NCI-H524 treated with DMSO at 0.1 percent for 48 hours (cell line): ENCODE results near the gene KCTD5.
"Not testable (repeated sequence)": the region's sequence is repeated elsewhere in the genome, so short reads cannot be mapped to it uniquely, and the experiment has no call there.

ENCODE experiments used
- DNase-seq: peaks from one replicate; lab custom pipeline; 2025; lab: John Stamatoyannopoulos, UW

KCTD5 gene

DNA sequence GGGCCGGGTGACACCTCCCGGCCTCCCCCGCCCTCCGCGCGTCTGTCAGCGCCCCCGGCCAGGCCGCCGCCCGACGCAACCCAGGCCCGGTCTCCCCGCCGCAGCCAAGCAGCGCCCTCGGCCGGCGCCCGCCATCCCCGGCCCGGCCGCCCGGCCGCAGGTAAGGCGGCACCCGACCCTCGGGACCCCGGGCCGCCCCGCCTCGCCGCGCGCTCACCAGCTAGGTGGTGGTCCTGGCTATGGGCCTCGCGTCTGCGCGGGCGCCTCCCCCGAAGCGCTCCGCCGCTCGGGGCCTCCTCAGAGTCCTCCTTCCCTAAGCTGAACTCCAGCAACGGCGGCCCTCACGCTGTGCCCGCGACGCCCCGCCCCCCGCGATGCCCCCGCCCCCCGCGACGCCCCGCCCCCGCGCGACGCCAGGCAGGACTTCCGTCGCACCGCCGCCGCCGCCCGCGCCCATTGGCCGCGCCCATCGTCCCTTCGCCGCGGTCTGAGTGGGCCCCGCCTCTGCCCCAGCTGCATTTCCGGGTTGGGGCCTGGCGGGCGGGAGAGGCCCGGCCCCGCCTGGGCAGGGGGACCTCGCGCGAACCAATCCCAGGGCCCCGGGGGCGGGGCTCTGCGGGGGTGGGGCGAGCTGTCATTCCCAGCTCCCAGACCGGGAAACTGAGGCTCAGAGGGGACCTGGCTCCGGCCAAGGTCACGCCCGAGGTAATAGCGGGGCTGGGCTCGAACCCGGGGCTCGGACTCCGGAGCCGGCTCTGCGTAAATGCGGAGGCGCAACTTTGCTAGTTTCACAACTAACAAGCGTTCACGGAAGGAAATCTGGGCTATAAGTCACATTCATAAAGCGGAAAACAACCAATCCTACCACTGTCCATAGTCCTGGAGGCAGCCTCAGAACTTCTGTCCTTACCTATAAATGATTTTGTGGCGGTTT is 9.0 kb upstream of the KCTD5 start:
- DNase-seq: peak; percentile 36

DNA sequence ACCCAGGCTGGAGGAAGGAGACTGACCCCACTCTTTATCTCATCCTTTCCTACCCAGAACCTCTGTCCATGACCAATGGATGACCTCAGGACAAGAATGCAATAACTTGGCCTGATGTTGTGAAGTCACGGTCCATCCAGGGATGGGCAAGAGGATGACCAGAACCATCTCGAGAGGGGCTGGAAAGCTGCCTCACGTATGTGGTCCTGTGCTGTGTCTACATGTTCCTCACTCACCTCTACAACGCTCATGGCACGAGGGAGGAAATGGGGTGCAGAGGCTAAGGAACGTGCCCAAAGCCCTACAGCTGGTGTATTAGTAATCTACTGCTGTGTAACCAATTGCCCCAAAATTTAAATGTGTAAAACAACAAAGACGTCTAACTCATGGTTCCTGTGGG is 7.3 kb upstream of the KCTD5 start:
- no peak for DNase-seq

DNA sequence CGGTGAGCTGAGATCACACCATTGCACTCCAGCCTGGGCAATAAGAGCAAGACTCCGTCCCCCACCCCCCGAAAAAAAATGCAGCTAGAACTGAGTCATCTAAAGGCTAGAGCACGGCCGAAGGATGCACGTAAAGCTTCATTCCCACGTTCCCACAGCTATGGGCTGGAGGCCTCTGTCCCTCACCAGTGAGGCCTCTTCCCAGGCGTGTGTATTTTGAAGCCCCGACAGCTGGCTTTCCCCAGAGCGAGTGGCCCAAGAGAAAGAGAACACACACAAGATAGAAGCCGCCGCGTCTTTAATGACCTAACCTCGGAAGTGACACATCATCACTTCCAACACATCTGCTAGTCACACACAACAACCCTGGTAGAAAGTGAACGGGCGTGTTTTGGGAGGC is 6.6 kb upstream of the KCTD5 start:
- DNase-seq: no peak

DNA sequence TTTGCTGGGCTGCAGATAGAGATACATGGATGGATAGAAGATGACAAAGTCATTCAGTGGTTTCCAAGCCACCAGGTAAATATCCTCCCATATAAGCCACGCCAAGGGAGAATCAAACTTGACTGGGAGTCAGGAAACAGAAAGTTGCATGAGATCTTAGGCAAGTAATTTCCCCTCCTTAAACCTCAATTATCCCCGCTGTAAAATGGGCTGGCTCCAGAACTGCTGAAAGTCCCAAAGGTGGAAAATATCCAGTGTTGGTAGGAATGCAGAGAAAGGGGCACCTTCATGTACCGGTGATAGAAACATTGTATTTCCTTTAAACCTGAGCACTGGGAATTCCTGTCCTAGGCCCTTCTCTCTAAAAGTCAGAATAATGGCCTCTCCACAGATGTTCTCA is 5.4 kb upstream of the KCTD5 start:
- DNase-seq: not testable (repeated sequence)

DNA sequence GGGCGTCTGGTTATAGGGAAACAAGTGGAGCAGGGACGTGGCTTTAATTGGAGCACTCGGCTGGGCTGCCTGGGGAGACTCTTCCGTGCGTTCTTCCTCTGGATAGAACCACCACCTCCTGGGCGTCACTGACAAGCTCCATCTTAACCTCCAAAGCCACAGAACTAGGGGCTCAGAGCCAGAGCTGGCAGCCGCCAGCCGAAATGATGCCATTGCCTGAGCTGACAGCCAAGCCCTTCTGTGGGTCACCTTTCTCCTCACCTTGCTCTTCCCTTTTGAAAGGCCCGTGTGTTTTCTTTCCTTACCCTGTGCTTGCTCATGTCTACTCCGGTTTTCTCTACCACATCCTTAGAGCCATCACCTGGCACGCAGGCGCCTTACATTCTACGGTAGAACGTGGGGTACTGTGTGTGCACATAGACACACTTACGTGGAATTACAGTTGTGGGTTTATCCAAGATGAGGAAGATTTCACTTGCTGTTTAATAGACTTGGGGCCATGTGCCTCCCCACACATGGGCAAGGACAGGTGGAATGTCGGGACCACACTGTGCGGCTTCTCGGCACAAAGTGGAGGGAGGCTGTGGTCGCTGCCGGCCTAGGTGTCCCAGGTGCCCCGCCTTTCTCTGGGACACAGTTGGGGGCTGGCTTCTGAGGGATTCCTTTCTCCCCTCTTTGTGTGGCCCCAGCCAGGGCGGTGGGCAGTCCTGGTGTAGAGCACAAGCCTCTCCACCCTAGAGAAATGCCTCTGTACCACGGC is 3.9 kb upstream of the KCTD5 start:
- not testable (repeated sequence) for DNase-seq

DNA sequence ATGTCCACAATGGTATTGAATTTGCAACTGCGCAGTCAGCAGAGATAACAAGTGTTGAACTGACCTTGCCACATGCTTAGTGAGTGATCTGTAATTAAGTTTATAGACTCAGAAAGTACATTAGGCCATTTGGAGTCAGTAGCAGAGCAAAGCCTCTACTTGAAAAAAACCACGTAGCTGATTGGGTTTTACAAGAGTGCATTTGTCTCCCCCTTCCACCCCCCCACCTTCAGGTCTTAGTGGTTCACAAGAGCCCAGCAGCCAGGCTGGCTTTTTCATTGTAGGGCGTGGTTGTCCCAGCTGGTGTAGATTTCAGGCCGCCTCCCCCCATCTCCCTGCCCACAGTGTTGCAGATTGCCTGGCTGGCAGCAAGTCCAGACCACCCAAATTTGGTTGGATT is 2.4 kb upstream of the KCTD5 start:
- not testable (repeated sequence) for DNase-seq

DNA sequence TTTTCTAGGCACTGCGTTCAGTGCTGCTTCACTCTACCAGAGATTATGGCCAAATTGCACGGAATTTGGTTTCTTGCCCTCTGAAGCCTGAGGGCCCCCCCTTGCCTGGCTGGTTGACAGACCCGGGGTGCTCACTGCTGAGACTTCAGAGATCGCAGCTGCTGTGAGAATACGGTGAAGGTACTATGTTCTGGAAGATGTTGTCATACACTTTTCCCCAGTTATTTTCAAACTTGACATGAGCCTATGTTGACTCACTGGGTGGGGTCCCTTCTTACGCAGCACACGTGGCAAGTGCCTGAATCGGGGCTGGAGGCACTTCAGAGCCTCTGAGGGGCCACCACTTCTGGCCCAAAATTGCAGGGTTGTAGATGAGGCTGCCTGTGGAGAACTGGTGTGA is 2.0 kb upstream of the KCTD5 start:
- not testable (repeated sequence) for DNase-seq

DNA sequence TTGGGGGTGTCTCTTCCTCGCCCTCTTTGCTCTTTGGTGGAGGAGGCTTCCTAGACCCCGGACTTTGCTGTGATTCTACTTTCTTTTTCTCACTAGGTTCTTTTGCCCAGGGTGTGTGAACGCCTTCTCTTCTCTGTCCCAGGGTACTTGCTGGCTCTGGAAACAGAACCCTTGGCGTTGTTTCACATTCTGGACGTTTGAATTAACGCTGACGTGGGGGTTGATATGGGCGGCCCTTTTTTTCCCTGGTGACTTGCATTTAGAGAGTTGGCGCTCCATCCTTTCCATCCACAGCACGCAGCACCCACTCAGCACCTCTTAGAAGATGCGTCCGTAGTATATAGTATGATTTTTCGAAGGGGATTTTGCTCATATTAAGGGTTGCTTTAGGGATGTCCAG is 718 bp downstream of the KCTD5 start:
- not testable (repeated sequence) for DNase-seq

DNA sequence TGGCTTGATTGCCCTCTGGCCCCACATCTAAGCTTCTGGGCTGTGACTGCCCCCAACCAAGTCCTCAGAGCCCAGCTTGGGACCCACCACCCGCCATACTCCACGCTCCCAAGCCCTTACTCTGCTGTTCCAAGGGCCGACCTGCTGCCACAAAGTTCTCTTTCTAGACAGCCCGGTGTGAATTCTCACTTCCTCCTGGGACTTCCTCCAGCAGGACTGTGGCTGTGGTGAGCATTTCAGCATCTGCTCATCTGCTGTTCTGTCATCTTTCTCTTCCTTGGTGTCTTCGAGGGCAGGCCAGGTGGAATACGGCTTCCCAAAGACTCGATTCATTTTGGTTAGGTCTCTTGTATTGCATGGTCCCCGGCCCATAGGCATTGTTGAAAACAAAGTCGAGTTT is 3.8 kb downstream of the KCTD5 start:
- not testable (repeated sequence) for DNase-seq

DNA sequence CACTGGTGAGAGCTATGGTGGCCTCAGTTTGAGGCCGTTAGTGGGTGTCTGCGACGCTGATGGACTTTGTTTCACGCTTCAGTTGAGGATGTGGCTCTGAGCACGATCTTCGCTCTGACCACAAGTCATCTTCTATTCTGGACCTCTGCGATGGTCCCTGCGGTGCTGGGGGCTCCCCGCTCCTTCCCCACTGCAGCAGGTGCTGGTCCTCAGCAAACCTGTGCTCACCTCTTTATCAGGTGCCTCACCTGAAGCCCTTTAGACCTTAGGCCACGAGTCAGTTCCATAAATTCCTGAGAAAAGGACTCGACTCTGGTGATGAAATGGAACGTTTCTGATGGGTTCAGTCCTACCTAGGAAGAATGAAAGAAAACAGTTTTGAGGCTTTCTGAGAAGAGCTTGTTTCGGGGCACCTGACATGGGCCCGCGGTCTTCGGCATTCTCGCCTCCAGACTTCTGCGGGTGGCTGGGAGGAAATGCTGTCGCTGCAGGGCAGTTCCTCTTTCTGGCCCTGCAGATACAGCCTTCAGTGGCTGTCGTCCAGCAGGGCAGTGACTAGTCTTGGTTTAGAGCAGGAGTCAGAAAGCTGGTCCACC is 4.7 kb downstream of the KCTD5 start:
- no peak for DNase-seq

DNA sequence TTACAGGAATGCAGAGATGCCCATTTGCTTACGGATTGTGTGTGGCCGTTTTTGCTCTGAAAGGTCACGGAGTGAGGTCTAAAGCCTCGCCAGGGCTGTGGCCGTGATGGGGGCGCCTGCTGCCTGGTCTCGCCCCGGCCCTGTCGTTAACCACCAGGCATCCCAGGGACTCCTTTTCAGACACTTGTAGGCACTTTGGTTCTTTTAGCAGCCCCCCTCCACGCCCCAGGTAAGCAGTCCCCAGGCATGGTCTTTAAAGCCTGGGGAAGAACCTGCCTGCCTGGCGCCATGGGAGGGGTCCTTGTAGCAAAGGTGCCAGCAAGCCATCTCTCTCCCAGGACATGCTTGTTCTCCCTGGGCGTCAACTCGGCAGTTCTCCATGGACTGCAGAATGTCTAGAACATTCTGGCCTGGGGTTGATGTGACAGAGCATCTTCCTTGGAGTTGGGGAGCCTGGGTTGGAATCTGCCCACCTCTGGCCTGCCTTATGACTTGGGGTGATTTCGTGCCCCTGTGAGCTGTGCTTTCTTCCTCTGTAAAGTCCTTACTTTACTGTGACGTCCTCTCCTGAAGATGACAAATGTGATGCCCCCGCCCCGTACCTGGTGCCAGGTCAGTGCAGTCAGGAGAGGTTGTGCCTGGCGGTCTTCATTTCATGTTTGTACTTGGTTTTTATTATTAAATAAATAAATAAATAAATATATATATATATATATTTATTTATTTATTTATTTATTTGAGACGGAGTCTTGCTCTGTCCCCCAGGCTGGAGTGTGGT is 5.4 kb downstream of the KCTD5 start:
- no peak for DNase-seq

DNA sequence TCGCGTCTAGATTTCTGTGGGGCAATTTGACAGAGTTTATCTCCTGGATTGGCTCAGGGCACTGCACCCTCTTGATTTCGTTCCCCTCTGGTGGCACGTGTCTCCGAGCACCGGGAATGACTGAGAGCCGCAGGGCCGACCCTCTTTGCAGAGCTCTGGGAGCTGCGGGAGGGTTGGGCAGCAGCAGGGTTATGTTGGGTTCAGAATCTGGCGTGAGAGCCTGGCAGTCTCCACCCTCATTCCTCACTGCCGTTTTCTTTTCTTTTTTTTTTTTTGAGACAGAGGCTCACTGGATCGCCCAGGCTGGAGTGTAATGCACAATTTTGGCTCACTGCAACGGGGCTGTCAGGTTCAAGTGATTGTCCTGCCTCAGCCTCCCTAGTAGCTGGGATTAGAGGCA is 7.1 kb downstream of the KCTD5 start:
- not testable (repeated sequence) for DNase-seq

DNA sequence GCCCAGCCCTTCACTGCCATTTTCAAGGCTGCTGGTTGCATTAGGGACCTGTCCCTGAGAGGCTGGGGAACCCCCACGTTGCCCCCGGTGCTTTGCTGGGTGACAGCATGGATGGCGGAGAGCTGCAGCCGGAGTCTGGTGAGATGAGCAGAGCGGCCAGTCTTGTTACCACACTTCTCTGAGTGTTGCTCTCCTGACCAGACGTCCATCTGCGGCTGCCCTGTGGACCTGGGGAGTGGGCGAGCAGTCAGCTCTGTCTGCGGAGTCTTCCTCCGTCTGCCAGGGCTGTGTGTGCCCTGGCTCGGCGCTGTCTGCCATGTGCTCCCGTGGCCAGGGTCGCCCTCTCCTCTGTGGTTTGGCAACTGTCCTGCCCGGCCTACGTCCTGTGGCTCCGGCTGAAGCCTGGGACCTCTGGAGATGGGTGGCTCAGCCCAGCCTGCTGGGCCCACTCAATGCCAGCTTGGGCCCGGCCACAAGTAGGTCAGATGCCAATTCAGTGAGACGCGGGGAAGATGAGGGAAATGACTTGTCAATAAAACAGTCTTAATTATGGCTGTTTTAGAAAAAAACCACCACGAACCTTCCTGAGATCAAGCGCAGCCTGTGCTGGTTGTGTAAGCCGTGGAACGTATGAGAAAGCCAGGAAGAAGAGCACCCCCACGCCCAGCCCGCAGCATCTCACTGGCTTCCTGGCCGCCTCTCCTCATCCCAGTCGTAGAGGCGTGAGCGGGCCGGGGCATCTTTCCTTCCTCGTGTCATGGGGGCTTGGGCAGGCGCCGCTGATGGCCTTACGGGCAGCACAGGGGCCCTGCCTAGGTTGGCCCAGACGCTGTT is 7.9 kb downstream of the KCTD5 start:
- DNase-seq: no peak

DNA sequence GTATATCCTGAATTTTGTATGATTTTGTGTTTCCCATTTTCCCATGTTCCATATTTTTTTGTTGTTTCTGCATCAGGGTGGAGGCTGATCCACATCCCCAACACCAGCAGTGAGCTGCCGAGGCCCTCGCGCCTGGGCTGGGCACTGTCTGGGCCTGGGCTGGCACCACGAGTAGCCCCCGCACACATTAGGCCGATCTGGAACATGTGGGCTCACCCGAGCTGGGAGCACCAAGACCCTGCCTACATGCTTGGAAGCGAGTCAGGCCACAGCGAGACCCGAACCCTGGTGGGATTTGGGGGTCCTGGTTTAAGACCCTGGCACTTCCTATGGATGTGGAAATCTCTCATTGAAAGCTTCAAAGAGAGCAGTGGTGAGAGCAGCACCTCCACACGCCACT is 8.5 kb downstream of the KCTD5 start:
- DNase-seq: no peak

DNA sequence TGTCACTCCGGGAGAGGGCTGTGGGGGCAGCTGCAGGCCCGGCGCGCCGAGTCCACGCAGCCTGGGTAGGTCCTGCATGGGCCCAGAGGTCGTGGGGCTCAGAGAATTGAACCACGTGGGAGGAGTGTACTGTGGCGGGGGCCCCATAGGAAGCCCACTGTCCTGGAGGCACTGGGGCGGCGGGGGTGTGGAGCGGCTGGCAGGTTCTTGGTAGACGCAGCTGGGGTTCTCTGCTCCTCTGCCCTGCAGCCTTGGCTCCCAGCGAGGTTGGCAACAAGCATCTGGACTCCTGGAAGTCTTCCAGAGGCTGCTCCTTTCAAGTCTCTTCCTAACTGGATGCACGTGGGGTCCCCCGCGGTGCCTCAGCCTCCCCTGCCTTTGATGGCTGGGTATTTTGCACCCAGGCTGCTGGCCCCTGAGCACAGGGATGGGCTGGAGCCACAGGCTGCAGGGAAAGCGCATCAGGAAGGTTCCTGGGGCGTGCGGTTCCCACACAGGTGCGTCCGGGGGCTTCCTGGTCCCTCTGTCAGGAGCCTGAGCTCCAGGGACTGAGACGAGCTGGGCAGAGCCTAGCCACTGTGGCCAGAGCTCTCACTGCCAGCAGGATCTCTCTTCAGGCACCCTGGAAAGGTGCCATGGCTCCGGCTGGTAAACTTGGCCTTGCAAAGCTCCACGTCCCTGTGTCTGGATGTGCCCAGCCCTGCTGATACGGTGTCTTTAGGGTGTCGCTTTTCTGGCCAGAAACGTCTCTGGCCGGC is 9.3 kb downstream of the KCTD5 start:
- no peak for DNase-seq

DNA sequence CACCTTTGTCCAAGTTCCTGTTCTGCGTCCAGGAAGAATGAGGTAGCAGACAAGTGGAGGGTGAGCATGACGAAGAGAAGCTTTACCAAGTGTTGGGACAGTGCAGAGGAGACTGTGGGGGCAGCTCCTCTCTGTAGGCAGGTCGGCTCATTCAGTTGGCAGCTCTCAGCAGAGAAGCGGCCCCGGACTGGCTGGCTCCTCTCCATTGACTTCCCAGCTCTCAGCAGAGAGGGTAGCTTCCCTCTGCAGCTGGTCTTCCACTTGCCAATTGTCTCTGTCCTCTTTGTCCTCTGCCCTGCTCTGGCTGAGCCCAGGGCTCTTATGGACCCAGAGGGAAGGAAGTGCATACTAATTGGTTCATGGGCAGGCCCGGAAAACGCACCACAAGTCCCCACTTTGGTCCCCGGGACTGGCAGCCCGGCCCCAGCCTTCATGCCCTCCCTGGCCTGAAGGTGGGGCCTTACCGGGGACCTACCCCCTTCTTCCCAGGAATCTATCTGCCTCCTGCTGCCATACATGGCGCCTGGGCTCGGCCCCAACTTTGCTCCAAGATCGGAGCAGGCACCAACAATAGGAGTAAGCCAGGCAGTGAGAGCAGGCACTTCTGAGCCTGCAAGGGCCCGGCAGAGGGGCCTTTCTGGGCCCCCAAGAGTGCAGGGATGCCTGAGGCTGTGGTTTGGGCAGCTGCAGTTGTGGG is 10.1 kb downstream of the KCTD5 start:
- no peak for DNase-seq

DNA sequence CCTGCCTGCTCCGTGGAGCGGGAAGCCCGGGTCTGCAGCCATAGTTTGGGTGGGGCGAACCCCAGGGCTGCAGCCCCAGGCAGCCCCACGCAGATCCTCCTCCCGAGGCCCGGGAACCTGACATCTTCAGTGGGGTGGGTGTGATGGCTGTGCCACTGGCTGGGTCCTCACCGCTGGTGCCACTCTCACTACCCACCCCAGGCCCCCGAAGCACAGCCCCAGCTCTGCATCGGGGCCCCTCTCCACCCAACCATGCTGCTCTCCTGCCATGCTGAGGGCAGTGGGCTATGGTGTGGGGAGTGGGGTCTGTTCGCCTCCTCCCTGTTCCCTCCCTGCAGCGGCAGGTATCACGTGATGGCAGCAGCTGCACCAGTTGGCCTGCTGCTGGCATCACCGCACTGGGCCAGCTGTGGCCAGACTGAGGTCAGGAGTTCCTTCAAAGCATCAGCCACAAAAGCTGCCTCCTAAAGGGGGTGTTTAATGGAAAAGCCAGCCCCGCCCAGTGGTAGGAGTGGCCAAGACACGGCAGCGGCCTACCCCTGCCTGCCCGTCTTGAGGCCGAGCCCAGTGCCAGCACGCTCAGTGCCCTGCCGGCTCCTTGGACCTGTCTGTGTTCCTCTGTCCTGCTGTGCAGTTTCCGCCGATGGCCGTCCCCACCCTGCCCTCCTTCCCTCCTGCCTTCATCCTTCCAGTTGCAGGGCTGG is 10.8 kb downstream of the KCTD5 start:
- DNase-seq: no peak

DNA sequence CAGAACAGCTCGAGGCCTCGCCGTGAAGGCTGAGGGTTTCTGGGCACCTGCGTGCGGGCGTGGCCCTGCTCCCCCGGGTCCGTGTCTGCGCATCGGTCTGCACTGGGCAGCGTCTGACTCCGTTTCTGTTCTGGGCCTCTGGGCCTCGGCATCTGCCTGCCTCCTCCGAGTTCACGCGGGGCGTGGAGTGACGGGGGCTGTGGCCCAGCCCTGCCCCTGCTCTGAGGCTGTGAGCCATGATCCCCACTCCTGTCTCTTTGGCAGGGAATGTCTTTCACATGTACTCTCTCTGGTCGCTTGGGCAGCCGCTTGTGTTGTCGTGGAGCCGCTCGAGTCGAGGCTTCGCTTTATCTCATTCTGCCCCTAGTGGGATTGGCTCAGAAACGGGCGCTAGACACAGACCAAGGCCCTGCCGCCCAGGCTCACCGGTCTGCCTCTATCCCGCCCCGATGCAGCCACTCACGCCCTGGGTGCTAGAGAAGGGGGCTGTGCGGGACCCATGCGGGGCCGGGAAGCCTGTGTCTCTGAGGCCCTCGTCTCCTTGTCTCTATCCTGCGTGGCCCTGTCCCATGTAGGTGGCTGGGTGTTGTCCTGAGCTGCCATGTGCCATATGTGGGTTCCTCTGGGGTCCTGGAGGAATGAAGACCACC is 14.4 kb downstream of the KCTD5 start:
- not testable (repeated sequence) for DNase-seq
